Measurements from ENCODE around the gene F13A1.

Gene F13A1

GRCh38 chr6:6243846-6244245 is 76.6 kb downstream of the F13A1 start:
- no peak for DNase-seq (ENCODE audit: low read depth)

- DNase-seq (ENCODE audit: low read depth): no peak
These were observed 80.6 kb downstream of the F13A1 start for GRCh38 chr6:6239598-6240581.

- no peak for DNase-seq (ENCODE audit: low read depth)
These were observed 83.6 kb downstream of the F13A1 start for GRCh38 chr6:6236730-6237469.

- no peak for DNase-seq (ENCODE audit: low read depth)
These were observed 84.7 kb downstream of the F13A1 start for GRCh38 chr6:6235786-6236185.

- DNase-seq (ENCODE audit: low read depth): no peak
These were observed 85.5 kb downstream of the F13A1 start for GRCh38 chr6:6234963-6235362.

GRCh38 chr6:6230286-6230685 is 90.2 kb downstream of the F13A1 start:
- DNase-seq (ENCODE audit: low read depth): no peak

GRCh38 chr6:6227896-6228295 is 92.6 kb downstream of the F13A1 start:
- no peak for DNase-seq (ENCODE audit: low read depth)

- DNase-seq (ENCODE audit: low read depth): no peak
These were observed 94.5 kb downstream of the F13A1 start for GRCh38 chr6:6225885-6226529.

- no peak for DNase-seq (ENCODE audit: low read depth)
These were observed 95.5 kb downstream of the F13A1 start for GRCh38 chr6:6224933-6225486.

GRCh38 chr6:6221787-6222535 is 98.5 kb downstream of the F13A1 start:
- no peak for DNase-seq (ENCODE audit: low read depth)

- DNase-seq (ENCODE audit: low read depth): no peak
These were observed 99.7 kb downstream of the F13A1 start for GRCh38 chr6:6220718-6221117.

- DNase-seq (ENCODE audit: low read depth): no peak
These were observed 100.7 kb downstream of the F13A1 start for GRCh38 chr6:6219716-6220115.

- DNase-seq (ENCODE audit: low read depth): no peak
These were observed 101.7 kb downstream of the F13A1 start for GRCh38 chr6:6218759-6219085.

- DNase-seq (ENCODE audit: low read depth): no peak
These were observed 102.4 kb downstream of the F13A1 start for GRCh38 chr6:6217855-6218758.

GRCh38 chr6:6210994-6211393 is 109.5 kb downstream of the F13A1 start:
- no peak for DNase-seq (ENCODE audit: low read depth)

GRCh38 chr6:6202886-6203285 is 117.6 kb downstream of the F13A1 start:
- no peak for DNase-seq (ENCODE audit: low read depth)

- DNase-seq (ENCODE audit: low read depth): no peak
These were observed 119.3 kb downstream of the F13A1 start for GRCh38 chr6:6201200-6201599.

GRCh38 chr6:6199678-6200077 is 120.8 kb downstream of the F13A1 start:
- DNase-seq (ENCODE audit: low read depth): no peak

- DNase-seq (ENCODE audit: low read depth): no peak
These were observed 123.7 kb downstream of the F13A1 start for GRCh38 chr6:6196762-6197161.

- DNase-seq (ENCODE audit: low read depth): no peak
These were observed 125.4 kb downstream of the F13A1 start for GRCh38 chr6:6195080-6195479.
